RWPE1 (cell line): ENCODE data around the gene ANKRD40CL.
A peak's percentile ranks its signal among the peaks of the same experiment; 100 is the strongest.
"Not testable (repeated sequence)": the region's sequence is repeated elsewhere in the genome, so short reads cannot be mapped to it uniquely, and the experiment has no call there.

Source experiments
- CTCF ChIA-PET: fragments of 350-600 bp; sonication (Branson Sonifier 250); formaldehyde crosslinking; extraction: SDS; loops from one replicate; lab custom pipeline; 2021; lab: Yijun Ruan, JAX
- POLR2A ChIA-PET: fragments of 400-600 bp; formaldehyde crosslinking; extraction: SDS; loops from one replicate; lab custom pipeline; 2020; ENCODE audit warnings: antibody characterized with exemption; ENCODE audit not compliant: low non-redundant PET; lab: Yijun Ruan, JAX
- DNase-seq: peaks from one replicate; pipeline ENCODE4 v3.0.0; 2012; ENCODE audit warnings: low spot score
- H3K27ac ChIP-seq: fragments of 450-650 bp; 2 replicates; pipeline ENCODE4 v1.5.1; 2017
- CTCF ChIP-seq: fragments of 450-650 bp; conservative IDR thresholded peaks from 2 replicates; pipeline ENCODE4 v1.5.1; 2017; ENCODE audit warnings: low read depth, mild to moderate bottlenecking

Gene ANKRD40CL

GRCh38 chr17:50807009-50807408, 39.7 kb upstream of the ANKRD40CL start:
- DNase-seq = no peak
- ChIA-PET POLR2A (no interaction called here), CTCF (no interaction called here)
- TF ChIP-seq CTCF = no peak
- no peak overlapping the region for H3K27ac ChIP-seq

GRCh38 chr17:50806141-50806643, 38.9 kb upstream of the ANKRD40CL start:
- DNase-seq = no peak
- POLR2A ChIA-PET = no interaction called here
- CTCF ChIA-PET = no interaction called here
- peak overlapping the region; percentile 4; the same call in 1 of the 2 replicates for H3K27ac ChIP-seq
- TF ChIP-seq CTCF = no peak

DNA sequence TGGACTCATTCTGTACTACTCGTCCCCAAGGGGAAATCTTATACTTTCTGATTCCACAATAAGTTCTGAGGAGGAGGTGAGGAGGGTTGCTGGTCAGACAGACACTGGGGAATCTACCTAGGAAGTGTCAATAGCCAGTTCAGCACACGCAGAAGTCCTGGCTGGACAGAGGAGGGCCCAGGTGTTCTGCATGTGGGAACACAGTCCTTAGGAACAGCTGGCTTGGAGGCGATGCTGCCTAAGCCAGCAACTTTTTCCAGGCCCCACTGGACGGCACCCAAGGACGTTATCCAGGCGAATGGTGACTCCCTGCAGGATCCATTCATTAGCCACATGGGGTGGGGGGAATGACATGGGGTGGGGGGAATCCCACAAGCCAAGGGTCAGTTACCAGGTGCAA, 38.2 kb upstream of the ANKRD40CL start:
- no peak for TF ChIP-seq CTCF
- peak overlapping the region; percentile 4; the same call in 1 of the 2 replicates for H3K27ac ChIP-seq
- CTCF ChIA-PET = no interaction called here
- no peak for DNase-seq
- POLR2A ChIA-PET = no interaction called here

- DNase-seq, H3K27ac ChIP-seq, POLR2A ChIA-PET, CTCF ChIA-PET: not testable (repeated sequence)
Measured at GRCh38 chr17:50804749-50805475, 37.6 kb upstream of the ANKRD40CL start.

- ChIA-PET POLR2A (no interaction called here), CTCF (interaction anchor here (1.0 to 2.6 kb wide), 3 partner anchors 11 to 31 kb away, joined by 3 to 9 read pairs (median 4); partner anchors contain the start of gene WFIKKN2)
- TF ChIP-seq CTCF = no peak
Measured at GRCh38 chr17:50803676-50804075, 36.4 kb upstream of the ANKRD40CL start.

DNA sequence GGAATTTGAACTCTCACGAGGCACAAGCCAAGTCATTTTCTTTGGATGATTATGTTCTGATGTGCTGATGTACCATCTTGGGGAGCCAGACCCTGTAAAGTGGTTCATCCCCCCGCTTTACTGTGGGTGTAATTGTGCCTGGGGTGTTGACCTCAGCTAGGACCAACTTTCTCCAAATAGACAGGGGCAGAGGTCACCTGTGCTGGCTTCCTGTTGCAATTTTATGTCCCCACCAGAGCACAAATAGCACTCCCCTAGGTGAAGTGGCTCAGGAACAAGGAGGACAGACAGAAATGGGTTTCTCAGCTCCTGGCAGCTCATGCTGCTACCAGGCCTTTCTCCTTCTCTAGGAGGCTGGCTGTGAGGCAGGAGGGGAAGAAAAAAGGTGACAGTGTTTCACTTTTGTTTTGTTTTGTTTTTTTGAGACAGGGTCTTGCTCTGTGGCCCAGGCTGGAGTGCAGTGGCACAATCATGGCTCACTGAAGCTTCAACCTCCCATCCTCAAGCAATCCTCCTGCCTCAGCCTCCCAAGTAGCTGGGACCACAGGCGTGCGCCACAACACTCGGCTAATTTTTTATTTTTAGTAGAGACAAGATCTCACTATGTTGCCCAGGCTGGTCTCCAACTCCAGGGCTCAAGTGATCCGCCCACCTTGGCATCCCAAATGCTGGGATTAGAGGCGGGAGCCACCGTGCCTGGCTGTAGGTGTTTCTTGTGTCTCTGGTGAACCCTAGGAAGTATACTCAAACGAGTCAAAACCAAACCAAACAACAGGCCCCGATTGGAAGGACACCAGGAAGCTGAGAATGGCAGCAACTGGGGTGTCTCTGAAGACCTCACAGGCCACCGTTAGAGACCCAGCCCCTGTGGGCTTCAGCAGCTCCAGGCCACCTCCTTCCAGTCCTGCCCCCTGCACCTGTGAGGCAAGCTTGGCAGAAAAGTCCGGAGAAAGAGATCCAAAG, 35.6 kb upstream of the ANKRD40CL start:
- CTCF ChIA-PET = interaction anchor here (0.5 to 2.6 kb wide), 4 partner anchors 12 to 922 kb away, joined by 3 to 9 read pairs (median 4); partner anchors contain the start of gene WFIKKN2
- TF ChIP-seq CTCF = no peak
- peak overlapping the region; percentile 23; the same call in 1 of the 2 replicates for H3K27ac ChIP-seq
- DNase-seq = no peak
- POLR2A ChIA-PET = no interaction called here

More at GRCh38 chr17:50803676-50804075, 36.4 kb upstream of the ANKRD40CL start:
- DNase-seq = no peak
- peak overlapping the region; percentile 23; the same call in 1 of the 2 replicates for H3K27ac ChIP-seq
